GM12873 (cell line): ENCODE data around the gene SAT2.

Experiments used
- TF ChIP-seq, protein P1 (sequence below): IDR thresholded peaks from 2 replicates; pipeline ENCODE4 v1.5.1; 2012; ENCODE audit warnings: low read depth, mild to moderate bottlenecking, moderate library complexity, low read length, control low read depth; ENCODE audit not compliant: insufficient read depth; ENCODE audit errors: missing control alignments

SAT2 gene

DNA sequence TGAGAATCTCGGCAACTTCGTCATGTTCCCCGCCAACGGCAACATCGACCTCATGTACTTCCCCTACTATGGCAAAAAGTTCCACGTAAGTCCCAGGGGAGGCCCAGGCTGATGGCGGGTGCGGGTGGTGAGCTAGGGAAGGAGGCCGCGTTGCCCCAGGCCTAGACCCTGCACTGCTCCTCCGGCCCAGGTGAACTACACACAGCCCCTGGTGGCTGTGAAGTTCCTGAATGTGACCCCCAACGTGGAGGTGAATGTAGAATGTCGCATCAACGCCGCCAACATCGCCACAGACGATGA lies 27.9 kb upstream of the SAT2 start:
- TF ChIP-seq, protein P1, sequence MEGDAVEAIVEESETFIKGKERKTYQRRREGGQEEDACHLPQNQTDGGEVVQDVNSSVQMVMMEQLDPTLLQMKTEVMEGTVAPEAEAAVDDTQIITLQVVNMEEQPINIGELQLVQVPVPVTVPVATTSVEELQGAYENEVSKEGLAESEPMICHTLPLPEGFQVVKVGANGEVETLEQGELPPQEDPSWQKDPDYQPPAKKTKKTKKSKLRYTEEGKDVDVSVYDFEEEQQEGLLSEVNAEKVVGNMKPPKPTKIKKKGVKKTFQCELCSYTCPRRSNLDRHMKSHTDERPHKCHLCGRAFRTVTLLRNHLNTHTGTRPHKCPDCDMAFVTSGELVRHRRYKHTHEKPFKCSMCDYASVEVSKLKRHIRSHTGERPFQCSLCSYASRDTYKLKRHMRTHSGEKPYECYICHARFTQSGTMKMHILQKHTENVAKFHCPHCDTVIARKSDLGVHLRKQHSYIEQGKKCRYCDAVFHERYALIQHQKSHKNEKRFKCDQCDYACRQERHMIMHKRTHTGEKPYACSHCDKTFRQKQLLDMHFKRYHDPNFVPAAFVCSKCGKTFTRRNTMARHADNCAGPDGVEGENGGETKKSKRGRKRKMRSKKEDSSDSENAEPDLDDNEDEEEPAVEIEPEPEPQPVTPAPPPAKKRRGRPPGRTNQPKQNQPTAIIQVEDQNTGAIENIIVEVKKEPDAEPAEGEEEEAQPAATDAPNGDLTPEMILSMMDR, result no peak

DNA sequence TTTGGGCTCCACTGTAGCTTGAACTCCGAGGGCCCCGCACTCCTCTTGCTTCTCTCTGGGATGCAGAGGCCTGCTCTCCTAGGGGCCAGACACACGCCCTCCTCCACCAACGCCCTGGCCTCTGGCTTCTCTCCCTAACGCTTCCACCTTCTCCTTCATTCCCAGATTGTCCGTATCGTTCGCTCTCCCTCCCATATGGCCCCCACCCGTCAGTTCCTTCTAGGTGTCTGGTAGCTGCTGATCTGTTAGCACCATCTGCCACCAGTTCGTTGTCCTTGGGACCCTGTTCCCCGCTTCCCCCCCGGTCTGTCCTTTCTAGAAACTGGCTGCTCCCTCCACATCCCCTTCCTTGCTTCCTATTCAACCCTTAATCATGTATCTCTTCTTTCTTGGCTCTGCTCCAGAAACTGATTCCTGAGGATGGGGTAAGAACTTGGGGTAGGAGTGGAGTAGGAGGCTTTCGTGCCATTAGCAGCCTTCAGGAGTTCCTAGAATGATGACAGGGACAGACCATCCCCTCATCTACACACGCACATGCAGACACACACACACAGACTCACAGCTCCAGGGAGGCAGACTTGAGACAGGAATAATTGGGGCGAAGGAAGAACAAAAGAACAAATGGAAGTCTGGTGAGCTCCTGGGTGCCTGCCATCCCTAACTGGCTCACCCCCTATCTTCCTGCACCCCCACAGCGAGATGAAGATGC lies 27.4 kb upstream of the SAT2 start:
- TF ChIP-seq, protein P1, result no peak

DNA sequence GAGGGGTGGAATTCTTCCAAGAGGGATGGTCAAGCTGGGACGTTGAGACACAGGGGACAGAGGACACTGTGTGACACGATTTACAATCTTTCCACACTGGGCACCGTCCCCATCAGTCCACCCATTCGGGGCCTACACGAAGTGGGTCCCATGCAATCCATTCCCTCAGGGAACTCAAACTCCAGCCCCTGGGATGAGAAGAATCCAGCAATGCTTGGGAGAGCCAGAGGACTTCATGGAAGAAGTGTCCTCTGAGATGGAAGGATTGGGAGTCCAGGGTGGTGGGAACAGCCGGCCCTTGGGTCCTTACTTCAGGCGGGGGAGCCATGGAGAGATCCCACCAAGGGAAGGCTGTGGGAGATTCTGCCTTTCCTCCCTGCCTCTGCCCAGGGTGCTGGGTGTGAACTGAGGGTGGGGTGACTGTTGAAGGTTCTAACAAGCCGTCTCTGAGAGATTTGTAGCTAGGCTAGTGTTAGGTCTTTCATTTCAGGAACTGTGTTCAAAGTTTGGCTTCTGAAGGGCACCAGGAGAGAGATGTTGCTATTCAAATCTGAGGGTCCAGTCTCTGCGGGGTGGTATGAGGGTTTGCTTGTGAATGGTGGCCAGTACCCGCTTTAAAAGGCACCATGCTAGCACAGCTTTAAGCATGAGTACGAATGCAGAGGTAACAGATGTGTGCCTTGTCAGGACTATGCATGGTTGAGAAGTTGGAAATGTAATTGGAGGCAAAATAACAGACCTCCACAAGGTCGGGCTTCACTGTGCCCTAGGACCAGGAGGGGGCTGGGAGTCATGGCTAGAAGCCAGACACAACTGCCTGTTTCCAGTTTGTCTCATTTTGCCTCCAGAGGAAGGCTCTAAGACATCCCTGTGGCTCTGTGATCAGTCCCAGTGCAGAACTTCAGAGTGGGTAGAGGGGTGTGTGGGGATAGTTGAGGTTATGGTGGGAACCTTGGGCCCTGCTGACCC lies 25.1 kb upstream of the SAT2 start:
- TF ChIP-seq, protein P1, result no peak

DNA sequence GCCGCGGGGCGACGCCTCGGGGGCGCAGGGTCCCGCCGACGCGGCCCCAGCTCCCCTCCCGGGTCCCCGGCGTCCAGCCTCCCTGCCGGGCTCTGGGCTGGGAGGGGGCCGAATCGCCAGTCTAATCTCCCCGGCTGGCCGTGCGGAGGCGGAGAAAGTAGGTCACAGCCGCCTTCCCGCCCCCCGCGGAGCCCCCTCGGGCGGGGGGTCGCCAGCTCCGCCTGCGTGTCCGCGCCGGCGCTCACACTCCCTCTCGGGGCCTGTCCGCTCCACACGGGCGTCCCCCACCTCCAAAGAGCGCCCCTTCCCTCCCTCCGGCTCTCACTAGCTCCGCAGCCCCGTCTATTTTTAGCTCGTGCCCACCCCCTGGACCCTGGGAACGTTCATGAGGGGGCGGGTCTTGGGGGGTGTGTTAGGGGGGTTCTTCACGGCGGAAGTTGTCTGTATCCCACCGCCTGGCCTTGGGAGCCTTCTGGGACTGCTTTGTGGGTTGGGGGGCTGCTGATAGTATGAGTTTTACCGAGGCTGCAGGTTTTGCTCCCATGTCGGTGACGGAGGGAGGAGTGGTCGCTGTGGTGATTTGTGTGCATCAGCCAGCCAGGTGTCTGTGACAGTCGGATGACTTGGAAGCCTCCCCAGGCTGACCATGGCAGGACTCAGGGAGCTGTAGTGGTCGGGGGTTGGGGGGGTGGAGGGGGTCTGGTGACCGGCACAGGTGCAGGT lies 24.2 kb upstream of the SAT2 start:
- TF ChIP-seq, protein P1, result no peak

DNA sequence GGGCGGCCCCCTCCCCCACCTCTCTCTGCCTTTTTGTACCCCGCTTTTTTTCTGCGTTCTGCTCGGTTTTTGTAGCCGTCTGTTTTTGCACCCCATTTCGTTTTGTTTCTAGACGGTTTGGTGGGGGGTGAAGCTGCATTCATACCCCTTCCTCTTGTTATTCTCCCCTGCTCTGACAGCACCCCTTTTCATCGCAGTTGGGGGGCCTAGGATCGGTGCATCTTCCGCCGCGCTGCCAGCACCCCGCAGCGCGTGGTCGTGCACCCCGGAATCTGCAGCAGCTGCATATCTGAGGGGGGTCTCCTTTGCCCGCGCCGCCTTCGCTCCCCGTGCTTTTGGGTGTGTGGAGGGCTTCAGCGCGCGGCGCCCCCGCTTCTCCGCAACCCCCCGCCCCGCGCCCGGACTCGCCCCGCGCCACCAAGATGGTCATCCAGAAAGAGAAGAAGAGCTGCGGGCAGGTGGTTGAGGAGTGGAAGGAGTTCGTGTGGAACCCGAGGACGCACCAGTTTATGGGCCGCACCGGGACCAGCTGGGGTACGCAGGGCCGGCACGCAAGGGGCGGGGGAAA lies 23.6 kb upstream of the SAT2 start:
- TF ChIP-seq, protein P1, result no peak

DNA sequence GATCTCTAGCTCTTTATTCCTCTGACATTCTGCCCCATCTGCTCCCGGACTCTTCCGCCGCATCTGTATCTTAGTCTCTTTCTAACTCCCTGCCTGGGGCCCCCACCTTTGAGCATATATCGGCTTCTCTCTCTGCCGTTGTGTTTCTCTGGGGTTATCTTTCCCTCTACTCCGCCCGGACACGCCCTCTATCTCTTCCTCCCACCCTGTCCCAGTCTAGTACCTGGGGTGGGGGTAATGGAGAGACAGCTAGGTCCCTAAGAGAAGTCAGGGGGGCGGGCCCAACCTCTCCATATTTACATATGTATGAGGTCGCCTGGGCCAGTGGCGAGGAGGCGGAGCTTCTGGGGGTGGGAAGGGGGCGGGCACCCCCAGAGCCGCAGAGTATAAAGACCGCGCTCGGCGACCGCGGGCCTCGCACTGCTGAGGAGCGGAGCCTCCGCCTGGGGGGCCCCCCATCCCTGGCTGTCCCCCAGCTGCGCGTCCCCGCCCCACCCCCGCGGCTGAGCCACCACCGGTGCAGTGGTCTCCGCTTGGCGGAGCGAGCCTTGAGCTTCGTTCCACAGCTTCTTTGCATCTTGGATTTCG lies 23.0 kb upstream of the SAT2 start, which contains the start of gene ATP1B2:
Gene ATP1B2, plus strand, starts transcription at position 418 of the 588 bp plus-strand sequence. CDS start 593 bp downstream, outside the sequence.
- TF ChIP-seq, protein P1, result no peak
